Calu3 (cell line): ENCODE measurements around the gene RANBP9. TPM values are rescaled to one million over a fixed set of nuclear protein-coding genes. Genes with fewer than 3 reads are reported as not detected.

ENCODE experiments used
- Bru-seq: library from RNA; stranded (reverse); fragments of 400-500 nt; gene quantifications from one replicate; lab custom pipeline; 2021; lab: Mats Ljungman, UMichigan
- BruChase-seq, 2 experiments: library from RNA; stranded (reverse); fragments of 400-500 nt; gene quantifications; one replicate each; lab custom pipeline; 2021; lab: Mats Ljungman, UMichigan
- BruUV-seq: library from RNA; stranded (reverse); fragments of 400-500 nt; replicated peaks from 2 replicates; lab custom pipeline; 2021; lab: Mats Ljungman, UMichigan
- CTCF ChIA-PET: fragments of 300-600 bp; sonication (Branson Sonifier 250); formaldehyde crosslinking; loops from one replicate; lab custom pipeline; 2022; ENCODE audit warnings: antibody characterized with exemption; lab: Charles Lee
- DNase-seq: peaks from one replicate; pipeline ENCODE4 v3.0.0; 2022
- H3K27ac Mint-ChIP-seq: one replicate; pipeline ENCODE4 v1.8.0; 2022; ENCODE audit warnings: mixed read lengths; ENCODE audit not compliant: unreplicated experiment
- H3K27me3 Mint-ChIP-seq: one replicate; pipeline ENCODE4 v1.8.0; 2022; ENCODE audit warnings: mixed read lengths; ENCODE audit not compliant: unreplicated experiment
- H3K36me3 Mint-ChIP-seq: one replicate; pipeline ENCODE4 v1.8.0; 2022; ENCODE audit warnings: mild to moderate bottlenecking, moderate library complexity, mixed read lengths; ENCODE audit not compliant: insufficient read depth, unreplicated experiment
- H3K4me1 Mint-ChIP-seq: one replicate; pipeline ENCODE4 v1.8.0; 2022; ENCODE audit warnings: mild to moderate bottlenecking, low read depth, mixed read lengths; ENCODE audit not compliant: unreplicated experiment
- H3K4me3 Mint-ChIP-seq: one replicate; pipeline ENCODE4 v1.8.0; 2022; ENCODE audit warnings: mild to moderate bottlenecking, low read depth, moderate library complexity, mixed read lengths; ENCODE audit not compliant: unreplicated experiment
- H3K9me3 Mint-ChIP-seq: one replicate; pipeline ENCODE4 v1.8.0; 2022; ENCODE audit warnings: low read depth, mixed read lengths; ENCODE audit not compliant: unreplicated experiment
- intact Hi-C: fragments of 100-400 bp; cut with micrococcal nuclease; formaldehyde crosslinking; loops from one replicate; pipeline ENCODE4 v1.10.0; 2022; ENCODE audit not compliant: unreplicated experiment
- long read RNA-seq: library from polyadenylated mRNA; stranded (forward); transcript quantifications from one replicate; pipeline ENCODE4 v2.0.0, GENCODE V29; 2022
- total RNA-seq: library from RNA; stranded (reverse); gene quantifications from 2 replicates; pipeline ENCODE4 v1.2.3, GENCODE V29; 2022
- TF ChIP-seq, protein P1 (sequence below): fragments of 200-600 bp; IDR thresholded peaks from one replicate; pipeline ENCODE4 v1.8.0; 2022; ENCODE audit warnings: antibody characterized with exemption; ENCODE audit not compliant: unreplicated experiment

Gene RANBP9
- total RNA-seq (17.8 and 20.4 TPM in 2 replicates), Bru-seq, nascent RNA (percentile 83 among the genes with signal in this experiment), BruChase-seq, experiment 1, labeled RNA remaining after a 6-hour chase (percentile 67 among the genes with signal in this experiment), BruChase-seq, experiment 2, labeled RNA remaining after a 2-hour chase (percentile 75 among the genes with signal in this experiment)
- long read RNA-seq, partial matches to known transcripts: 1 of 4 reads
- long read RNA-seq, other reads (novel, unspliced or antisense): 3 of 4 reads

DNA sequence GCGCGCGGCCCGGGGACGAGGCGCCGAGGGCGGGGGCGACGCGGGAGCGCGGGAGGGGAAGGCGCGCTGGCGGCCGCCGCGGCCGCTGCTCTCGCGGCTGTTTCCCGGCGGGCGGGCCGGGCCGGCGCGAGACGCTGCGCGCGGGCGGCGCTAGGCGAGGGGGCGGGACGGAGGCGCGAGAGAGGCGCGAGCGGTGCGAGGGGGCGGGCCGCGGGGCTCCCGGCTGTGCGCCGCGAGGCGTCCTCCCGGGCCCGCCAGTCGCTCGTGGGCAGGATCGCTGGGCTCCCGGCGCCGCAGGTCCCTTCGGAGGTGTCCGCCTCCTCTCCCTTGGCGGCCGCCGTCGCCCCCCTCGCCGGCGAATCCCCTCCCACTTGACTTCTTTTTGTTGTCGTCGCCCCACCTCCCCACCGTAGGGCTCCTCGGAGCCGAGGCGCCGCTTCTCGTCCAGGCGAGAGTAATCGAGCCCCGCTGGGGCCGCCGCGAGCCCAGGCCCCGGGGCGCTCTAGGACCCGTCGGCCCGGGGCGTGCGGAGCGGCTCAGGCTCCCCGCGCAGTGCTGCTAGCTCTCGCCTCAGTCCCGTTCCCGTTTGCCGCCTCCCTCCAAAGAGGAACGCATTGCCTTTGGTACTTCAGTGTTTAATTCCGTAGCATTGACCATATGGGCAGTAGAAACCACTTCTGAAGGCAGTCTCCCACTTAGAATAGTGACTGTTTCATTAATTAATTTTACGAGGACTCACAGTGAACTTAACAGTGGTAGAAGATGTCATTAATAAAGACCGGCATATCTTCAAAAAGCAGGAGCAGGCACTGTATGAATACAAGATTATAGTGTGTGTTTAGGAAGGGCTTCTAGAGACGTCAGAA, at the start of gene RANBP9:
TSS of gene RANBP9 (minus strand) at position 103 of the 866 bp plus-strand sequence. CDS start 330 bp downstream, outside the sequence.
- intact Hi-C loops: no loop called here
- no peaks in the 10 kb centered on the region for H3K27me3 Mint-ChIP-seq
- no peaks in the 10 kb centered on the region for H3K9me3 Mint-ChIP-seq
- H3K36me3 Mint-ChIP-seq: peaks cover 42% of the 10 kb centered on the region
- TF ChIP-seq, protein P1, sequence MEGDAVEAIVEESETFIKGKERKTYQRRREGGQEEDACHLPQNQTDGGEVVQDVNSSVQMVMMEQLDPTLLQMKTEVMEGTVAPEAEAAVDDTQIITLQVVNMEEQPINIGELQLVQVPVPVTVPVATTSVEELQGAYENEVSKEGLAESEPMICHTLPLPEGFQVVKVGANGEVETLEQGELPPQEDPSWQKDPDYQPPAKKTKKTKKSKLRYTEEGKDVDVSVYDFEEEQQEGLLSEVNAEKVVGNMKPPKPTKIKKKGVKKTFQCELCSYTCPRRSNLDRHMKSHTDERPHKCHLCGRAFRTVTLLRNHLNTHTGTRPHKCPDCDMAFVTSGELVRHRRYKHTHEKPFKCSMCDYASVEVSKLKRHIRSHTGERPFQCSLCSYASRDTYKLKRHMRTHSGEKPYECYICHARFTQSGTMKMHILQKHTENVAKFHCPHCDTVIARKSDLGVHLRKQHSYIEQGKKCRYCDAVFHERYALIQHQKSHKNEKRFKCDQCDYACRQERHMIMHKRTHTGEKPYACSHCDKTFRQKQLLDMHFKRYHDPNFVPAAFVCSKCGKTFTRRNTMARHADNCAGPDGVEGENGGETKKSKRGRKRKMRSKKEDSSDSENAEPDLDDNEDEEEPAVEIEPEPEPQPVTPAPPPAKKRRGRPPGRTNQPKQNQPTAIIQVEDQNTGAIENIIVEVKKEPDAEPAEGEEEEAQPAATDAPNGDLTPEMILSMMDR: no peak
- peak; percentile 88 for DNase-seq
- H3K27ac Mint-ChIP-seq: peak within 1 kb of the TSS; percentile 74
- H3K4me3 Mint-ChIP-seq: peak within 1 kb of the TSS; percentile 87
- no TSS peak for BruUV-seq
- H3K4me1 Mint-ChIP-seq: peaks cover 13% of the 10 kb centered on the region
- CTCF ChIA-PET: no interaction called here

DNA sequence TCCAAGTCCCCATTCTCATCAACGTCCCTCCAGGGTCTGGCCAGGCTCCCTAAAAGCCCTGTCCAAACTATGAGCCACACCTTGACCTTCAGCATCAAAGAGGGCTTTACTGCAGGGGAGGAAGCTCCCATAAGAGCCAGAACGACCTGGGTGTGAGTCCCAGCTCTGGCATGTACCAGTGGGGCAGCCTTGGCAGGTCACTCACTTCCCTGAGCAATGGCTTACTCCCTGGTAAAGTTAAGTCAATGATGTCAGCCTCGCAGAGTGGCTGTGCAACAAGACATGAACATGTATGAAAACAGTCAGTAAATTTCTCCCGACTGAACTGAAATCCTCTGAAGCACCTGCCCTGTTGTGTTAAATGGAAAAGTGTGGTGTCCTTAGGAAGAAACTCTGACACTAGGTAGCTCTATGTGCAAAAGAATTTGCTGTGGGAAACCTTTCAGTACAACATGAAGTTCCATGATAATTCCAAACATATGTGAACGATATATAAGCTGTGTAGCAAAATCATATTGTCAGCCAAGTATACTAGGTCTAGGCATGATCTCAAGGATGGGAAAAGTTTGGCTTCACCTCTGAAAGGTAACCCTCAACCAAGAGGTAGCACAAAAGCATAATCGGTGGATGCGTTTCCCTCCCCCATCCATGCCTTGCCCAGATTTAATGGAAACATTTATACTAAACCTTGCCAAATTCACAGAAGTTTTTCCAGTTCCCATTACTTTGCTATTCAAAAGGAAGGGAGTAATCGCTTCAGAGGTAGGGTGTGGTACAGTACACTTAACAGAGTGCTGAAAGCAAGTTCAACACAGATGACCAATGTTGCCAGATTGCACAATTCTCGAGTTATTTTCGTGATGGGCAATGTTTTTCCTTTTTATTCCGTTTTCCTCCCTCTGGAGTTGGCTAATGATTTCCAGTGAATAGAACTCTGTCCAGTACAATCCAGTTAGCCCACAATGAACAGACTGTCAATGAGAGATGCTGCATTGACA, 49.0 kb upstream of the RANBP9 start:
- Mint-ChIP-seq H3K27ac (no peak overlapping the region), H3K4me3 (no peak overlapping the region), H3K36me3 (no peaks in the 10 kb centered on the region), H3K27me3 (no peaks in the 10 kb centered on the region), H3K4me1 (peaks cover 19% of the 10 kb centered on the region), H3K9me3 (no peaks in the 10 kb centered on the region)
- no peak for DNase-seq
- BruUV-seq: no TSS peak
- TF ChIP-seq, protein P1: no peak
- CTCF ChIA-PET: no interaction called here
- intact Hi-C loops: no loop called here

DNA sequence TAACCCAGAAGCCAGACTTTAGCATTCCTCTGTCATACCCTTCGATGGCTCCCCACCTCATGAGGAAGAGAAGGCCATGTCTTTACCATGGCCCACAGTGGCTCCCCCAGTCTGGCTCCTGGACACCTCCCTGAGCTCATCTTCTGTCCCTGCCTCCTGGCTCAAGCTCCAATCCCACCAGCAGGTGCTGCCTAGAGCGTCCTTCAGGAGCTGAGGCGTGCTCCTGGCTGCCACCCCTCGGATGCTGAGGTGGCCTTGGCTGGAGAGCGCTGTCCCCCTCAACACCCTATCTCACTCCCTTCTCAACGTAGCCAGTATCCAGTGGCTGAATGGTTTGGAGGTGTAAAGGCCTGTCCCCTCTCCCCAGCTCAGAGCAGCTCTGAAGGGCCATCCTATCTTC, 47.4 kb upstream of the RANBP9 start:
- Mint-ChIP-seq H3K4me3 (no peak overlapping the region), H3K9me3 (no peaks in the 10 kb centered on the region), H3K27me3 (no peaks in the 10 kb centered on the region), H3K36me3 (no peaks in the 10 kb centered on the region), H3K27ac (no peak overlapping the region), H3K4me1 (peaks cover 19% of the 10 kb centered on the region)
- intact Hi-C loops: no loop called here
- CTCF ChIA-PET: no interaction called here
- TF ChIP-seq, protein P1: no peak
- no TSS peak for BruUV-seq
- no peak for DNase-seq

DNA sequence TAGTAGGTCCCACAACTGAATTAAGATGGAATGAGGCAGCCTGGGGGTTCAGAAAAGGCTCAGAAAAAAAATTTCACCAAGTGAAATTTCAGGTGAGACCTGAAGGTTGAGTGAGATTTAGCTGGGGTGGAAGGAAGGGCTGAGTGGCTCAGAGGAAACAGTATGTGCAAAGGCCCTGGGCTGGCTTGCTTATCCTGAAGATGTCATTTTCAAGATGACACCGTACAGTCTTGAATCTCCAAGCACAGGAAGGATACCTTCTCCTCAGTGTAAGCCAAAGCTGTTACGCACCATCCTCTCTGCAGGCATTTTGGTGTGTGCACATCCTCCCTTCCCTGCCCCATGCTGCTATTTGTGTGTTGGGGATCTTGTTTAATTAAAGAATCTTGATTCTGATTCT, 43.0 kb upstream of the RANBP9 start:
- no TSS peak for BruUV-seq
- CTCF ChIA-PET: no interaction called here
- Mint-ChIP-seq H3K27me3 (no peaks in the 10 kb centered on the region), H3K9me3 (no peaks in the 10 kb centered on the region), H3K4me1 (peaks cover 7% of the 10 kb centered on the region), H3K4me3 (no peak overlapping the region), H3K27ac (no peak overlapping the region), H3K36me3 (no peaks in the 10 kb centered on the region)
- intact Hi-C loops: no loop called here
- TF ChIP-seq, protein P1: no peak
- DNase-seq: no peak
